CD4-positive, alpha-beta T cell (primary cell): Measurements from ENCODE around the gene SPEM3. TPM values are rescaled to one million over a fixed set of nuclear protein-coding genes. Genes with fewer than 3 reads are reported as not detected.
A peak's percentile ranks its signal among the peaks of the same experiment; 100 is the strongest.

ENCODE experiments used
- ATAC-seq: fragments of 200-7000 bp; cut with Tn5 transposase; one replicate; pipeline ENCODE4 v1.10.0; 2022; ENCODE audit warnings: mild to moderate bottlenecking; ENCODE audit not compliant: poor library complexity
- CTCF ChIA-PET: fragments of 350-600 bp; sonication (Branson Sonifier 250); formaldehyde crosslinking; loops from one replicate; lab custom pipeline; 2021; ENCODE audit warnings: antibody characterized with exemption, inconsistent platforms; lab: Charles Lee
- POLR2A ChIA-PET: fragments of 350-600 bp; sonication (Branson Sonifier 250); formaldehyde crosslinking; loops from one replicate; lab custom pipeline; 2021; ENCODE audit warnings: antibody characterized with exemption, inconsistent platforms; lab: Charles Lee
- DNase-seq, 14 experiments: peaks; one replicate each; pipeline ENCODE4 v3.0.0-alpha.2; 2013 to 2020; ENCODE audit warnings: mixed read lengths in 2 of 14
- H3K27ac ChIP-seq, 2 donors: one replicate each; pipeline versions ENCODE4 v1.5.1 to v1.7.0; 2013; ENCODE audit warnings: low read length in 2 of 2, low read depth in 1 of 2, mild to moderate bottlenecking in 1 of 2
- H3K27me3 ChIP-seq, 2 experiments: 1 replicate in 1 of 2; 2 replicates in 1 of 2; pipeline versions ENCODE4 v1.6.1 to v1.7.0; 2013; ENCODE audit warnings: low read length in 2 of 2, control low read depth in 1 of 2, mild to moderate bottlenecking in 1 of 2, moderate library complexity in 1 of 2; ENCODE audit not compliant: insufficient read depth in 2 of 2, control insufficient read depth in 1 of 2
- H3K36me3 ChIP-seq: one replicate; pipeline ENCODE4 v1.6.1; 2013; ENCODE audit warnings: low read length, control low read depth; ENCODE audit not compliant: insufficient read depth
- H3K4me1 ChIP-seq: one replicate; pipeline ENCODE4 v1.6.1; 2013; ENCODE audit warnings: low read length, control low read depth; ENCODE audit not compliant: insufficient read depth
- H3K4me3 ChIP-seq: one replicate; pipeline ENCODE4 v1.5.1; 2013; ENCODE audit warnings: mild to moderate bottlenecking, low read length, moderate library complexity
- H3K9me3 ChIP-seq, 2 experiments: 1 replicate in 1 of 2; 2 replicates in 1 of 2; pipeline versions ENCODE4 v1.6.1 to v1.7.0; 2013; ENCODE audit warnings: low read length in 2 of 2, mild to moderate bottlenecking in 2 of 2, control low read depth in 1 of 2, moderate library complexity in 1 of 2; ENCODE audit not compliant: control insufficient read depth in 1 of 2, insufficient read depth in 1 of 2
- H3K27ac Mint-ChIP-seq: one replicate; pipeline ENCODE4 v1.8.0; 2020; ENCODE audit warnings: mixed read lengths
- H3K27me3 Mint-ChIP-seq: one replicate; pipeline ENCODE4 v1.8.0; 2021; ENCODE audit warnings: mixed read lengths
- H3K36me3 Mint-ChIP-seq: one replicate; pipeline ENCODE4 v1.8.0; 2021; ENCODE audit warnings: low read depth, mixed read lengths
- H3K4me1 Mint-ChIP-seq: one replicate; pipeline ENCODE4 v1.8.0; 2021; ENCODE audit warnings: low read depth, mixed read lengths
- H3K4me3 Mint-ChIP-seq: one replicate; pipeline ENCODE4 v1.8.0; 2020; ENCODE audit warnings: mild to moderate bottlenecking, mixed read lengths
- H3K9me3 Mint-ChIP-seq: one replicate; pipeline ENCODE4 v1.8.0; 2020; ENCODE audit warnings: mixed read lengths
- CTCF ChIP-seq: fragments of 200-600 bp; IDR thresholded peaks from one replicate; pipeline ENCODE4 v1.8.0; 2022; ENCODE audit warnings: antibody characterized with exemption, mild to moderate bottlenecking
- intact Hi-C, 2 experiments: fragments of 100-400 bp; cut with DNase I in 1 of 2; cut with micrococcal nuclease in 1 of 2; formaldehyde crosslinking; loops; one replicate each; pipeline versions ENCODE4 v1.15.1 to v1.9.0; 2023 to 2025; cut with DNase I, micrococcal nuclease
- total RNA-seq, 174 experiments: library from RNA in 2 of 174; stranded (reverse) in 2 of 174; gene quantifications; one replicate each; pipeline ENCODE4 v1.2.3 and lab custom pipeline; 2021 to 2026

Gene SPEM3
- total RNA-seq, 2 experiments from 2014 or later = not detected

- no peaks in the 10 kb centered on the region for H3K4me1 Mint-ChIP-seq
- H3K9me3 Mint-ChIP-seq = no peaks in the 10 kb centered on the region
- no peak overlapping the region for H3K4me3 Mint-ChIP-seq
- peak; percentile 32 for ATAC-seq
- no peak for TF ChIP-seq CTCF
- intact Hi-C loops = loop anchor here in 1 of 2 experiments (5.0 kb wide), 1 partner anchor 59 kb away; the partner anchor contains the start of gene TMEM95
- ChIA-PET CTCF (no interaction called here), POLR2A (no interaction called here)
- no peaks in the 10 kb centered on the region for H3K4me1 ChIP-seq
- H3K36me3 Mint-ChIP-seq = no peaks in the 10 kb centered on the region
- no peak overlapping the region for H3K27ac ChIP-seq
- DNase-seq = peak in 3 of 14 experiments; percentile 16 to 42 (median 32)
- H3K36me3 ChIP-seq = no peaks in the 10 kb centered on the region
- H3K4me3 ChIP-seq = no peak overlapping the region
- no peak overlapping the region for H3K27ac Mint-ChIP-seq
- peaks cover 0 to 3% of the 10 kb centered on the region in 2 experiments for H3K9me3 ChIP-seq
- no peaks in the 10 kb centered on the region for H3K27me3 ChIP-seq
- no peaks in the 10 kb centered on the region for H3K27me3 Mint-ChIP-seq
Measured at GRCh38 chr17:7416323-7416722, 12.3 kb upstream of the SPEM3 start.

GRCh38 chr17:7417056-7417655, 11.5 kb upstream of the SPEM3 start:
- Histone ChIP-seq H3K27ac (no peak overlapping the region), H3K36me3 (no peaks in the 10 kb centered on the region), H3K9me3 (peaks cover 0 to 3% of the 10 kb centered on the region in 2 experiments), H3K27me3 (no peaks in the 10 kb centered on the region), H3K4me1 (no peaks in the 10 kb centered on the region), H3K4me3 (no peak overlapping the region)
- ATAC-seq = no peak
- TF ChIP-seq CTCF = no peak
- H3K9me3 Mint-ChIP-seq = no peaks in the 10 kb centered on the region
- peak in 1 of 14 experiments; percentile 26 for DNase-seq
- no peaks in the 10 kb centered on the region for H3K27me3 Mint-ChIP-seq
- no peak overlapping the region for H3K4me3 Mint-ChIP-seq
- H3K27ac Mint-ChIP-seq = no peak overlapping the region
- POLR2A ChIA-PET = no interaction called here
- H3K4me1 Mint-ChIP-seq = no peaks in the 10 kb centered on the region
- intact Hi-C loops = loop anchor here in 1 of 2 experiments (5.0 kb wide), 1 partner anchor 60 kb away; the partner anchor contains the start of gene TMEM95
- no peaks in the 10 kb centered on the region for H3K36me3 Mint-ChIP-seq
- CTCF ChIA-PET = no interaction called here

GRCh38 chr17:7418472-7419152, 10.0 kb upstream of the SPEM3 start:
- TF ChIP-seq CTCF = no peak
- CTCF ChIA-PET = no interaction called here
- POLR2A ChIA-PET = no interaction called here
- Histone ChIP-seq H3K27ac (no peak overlapping the region), H3K4me3 (no peak overlapping the region), H3K36me3 (no peaks in the 10 kb centered on the region), H3K27me3 (no peaks in the 10 kb centered on the region), H3K4me1 (no peaks in the 10 kb centered on the region), H3K9me3 (peaks cover 0 to 3% of the 10 kb centered on the region in 2 experiments)
- H3K27me3 Mint-ChIP-seq = no peaks in the 10 kb centered on the region
- H3K36me3 Mint-ChIP-seq = no peaks in the 10 kb centered on the region
- no peaks in the 10 kb centered on the region for H3K4me1 Mint-ChIP-seq
- H3K4me3 Mint-ChIP-seq = no peak overlapping the region
- intact Hi-C loops = loop anchor here in 1 of 2 experiments (5.0 kb wide), 1 partner anchor 61 kb away; the partner anchor contains the start of gene TMEM95
- DNase-seq (no peak), ATAC-seq (no peak)
- no peak overlapping the region for H3K27ac Mint-ChIP-seq
- H3K9me3 Mint-ChIP-seq = no peaks in the 10 kb centered on the region
